ENCODE results near the gene BRCA1. TPM values are rescaled to one million over a fixed set of nuclear protein-coding genes. Genes with fewer than 3 reads are reported as not detected.
A peak's percentile ranks its signal among the peaks of the same experiment; 100 is the strongest.
"Not testable (repeated sequence)": the region's sequence is repeated elsewhere in the genome, so short reads cannot be mapped to it uniquely, and the experiment has no call there.

Gene BRCA1
- total RNA-seq, 4 donors from 2014 or later, result 14.4 to 31.9 (median 25.4) TPM

DNA sequence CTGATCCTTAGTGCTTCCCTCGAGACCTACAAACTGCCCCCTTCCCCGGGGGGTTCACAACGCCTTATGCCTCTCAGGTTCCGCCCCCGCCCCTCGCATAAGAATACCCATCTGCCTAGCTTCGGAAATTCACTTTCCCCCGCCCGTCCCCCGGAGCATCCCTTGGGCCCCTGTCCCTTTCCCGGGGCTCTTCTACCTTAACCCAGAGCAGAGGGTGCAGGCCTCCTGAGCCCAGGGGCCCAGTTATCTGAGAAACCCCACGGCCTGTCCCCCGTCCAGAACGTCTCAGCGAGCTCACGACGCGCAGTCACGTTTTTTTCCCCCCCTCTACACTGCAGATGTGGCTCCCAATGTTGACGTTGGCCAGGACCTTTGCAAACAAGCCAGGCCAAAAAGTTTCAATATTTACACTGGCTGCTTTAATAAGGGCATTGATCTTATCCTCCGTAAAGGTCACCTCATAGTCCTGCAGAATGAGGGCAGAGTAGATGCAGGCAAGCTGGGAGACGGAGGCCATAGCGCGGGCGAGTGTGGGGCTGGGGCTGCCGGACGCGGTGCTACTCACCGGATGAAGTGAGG is 44.5 kb upstream of the BRCA1 start:
- DNase-seq, result peak in 1 of 2 donors; percentile 19
- Histone ChIP-seq H3K36me3 (no peaks in the 10 kb centered on the region), H3K27ac (peak overlapping the region; percentile 31 to 98 (median 94)), H3K9me3 (no peaks in the 10 kb centered on the region), H3K4me3 (replicated peaks in 1 of 3) (peak overlapping the region; percentile 21 to 46 (median 44)), H3K27me3 (no peaks in the 10 kb centered on the region), H3K4me1 (peaks cover 23 to 39% of the 10 kb centered on the region in 2 donors)
- 0 to 2% methylated on average over 27 to 29 of the region's 29 CpGs for WGBS, 2 donors
- intact Hi-C loops (cut with DNase I), result loop anchor here (5.0 to 10.0 kb wide), 3 partner anchors 42 to 145 kb away; partner anchors contain the start of genes BRCA1 and RND2
- TF ChIP-seq, protein P1, sequence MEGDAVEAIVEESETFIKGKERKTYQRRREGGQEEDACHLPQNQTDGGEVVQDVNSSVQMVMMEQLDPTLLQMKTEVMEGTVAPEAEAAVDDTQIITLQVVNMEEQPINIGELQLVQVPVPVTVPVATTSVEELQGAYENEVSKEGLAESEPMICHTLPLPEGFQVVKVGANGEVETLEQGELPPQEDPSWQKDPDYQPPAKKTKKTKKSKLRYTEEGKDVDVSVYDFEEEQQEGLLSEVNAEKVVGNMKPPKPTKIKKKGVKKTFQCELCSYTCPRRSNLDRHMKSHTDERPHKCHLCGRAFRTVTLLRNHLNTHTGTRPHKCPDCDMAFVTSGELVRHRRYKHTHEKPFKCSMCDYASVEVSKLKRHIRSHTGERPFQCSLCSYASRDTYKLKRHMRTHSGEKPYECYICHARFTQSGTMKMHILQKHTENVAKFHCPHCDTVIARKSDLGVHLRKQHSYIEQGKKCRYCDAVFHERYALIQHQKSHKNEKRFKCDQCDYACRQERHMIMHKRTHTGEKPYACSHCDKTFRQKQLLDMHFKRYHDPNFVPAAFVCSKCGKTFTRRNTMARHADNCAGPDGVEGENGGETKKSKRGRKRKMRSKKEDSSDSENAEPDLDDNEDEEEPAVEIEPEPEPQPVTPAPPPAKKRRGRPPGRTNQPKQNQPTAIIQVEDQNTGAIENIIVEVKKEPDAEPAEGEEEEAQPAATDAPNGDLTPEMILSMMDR (IDR thresholded peaks at IDR 0.05), result no peak
- TF ChIP-seq POLR2A (IDR thresholded peaks at IDR 0.05), result no peak

DNA sequence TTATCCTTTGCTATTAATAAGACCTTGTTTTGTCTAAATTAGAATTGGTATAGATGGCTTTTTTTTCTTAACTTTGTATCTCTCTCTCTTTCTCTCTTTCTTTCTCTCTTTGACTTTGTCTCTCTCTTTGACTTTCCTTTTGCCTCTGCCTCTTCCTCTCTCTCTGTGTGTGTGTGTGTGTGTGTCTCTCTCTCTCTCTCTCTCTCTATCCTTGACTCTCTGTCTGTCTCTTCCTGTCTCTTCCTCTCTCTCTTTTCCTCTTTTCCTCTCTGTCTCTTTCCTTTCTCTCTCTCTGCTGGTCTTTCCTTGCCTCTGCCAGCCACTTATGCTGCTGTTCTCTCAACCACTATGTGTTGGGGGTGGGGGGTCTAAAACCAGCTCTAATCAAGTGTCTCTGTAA is 40.8 kb upstream of the BRCA1 start:
- H3K36me3 ChIP-seq; H3K27me3 ChIP-seq; H3K9me3 ChIP-seq; DNase-seq; H3K27ac ChIP-seq; H3K4me3 ChIP-seq (replicated peaks in 1 of 3): not testable (repeated sequence)
- H3K4me1 ChIP-seq, result peaks cover 11 to 14% of the 10 kb centered on the region in 2 donors
- intact Hi-C loops (cut with DNase I), result loop anchor here (5.0 kb wide), 2 partner anchors 39 to 139 kb away; partner anchors contain the start of genes BRCA1 and RND2

DNA sequence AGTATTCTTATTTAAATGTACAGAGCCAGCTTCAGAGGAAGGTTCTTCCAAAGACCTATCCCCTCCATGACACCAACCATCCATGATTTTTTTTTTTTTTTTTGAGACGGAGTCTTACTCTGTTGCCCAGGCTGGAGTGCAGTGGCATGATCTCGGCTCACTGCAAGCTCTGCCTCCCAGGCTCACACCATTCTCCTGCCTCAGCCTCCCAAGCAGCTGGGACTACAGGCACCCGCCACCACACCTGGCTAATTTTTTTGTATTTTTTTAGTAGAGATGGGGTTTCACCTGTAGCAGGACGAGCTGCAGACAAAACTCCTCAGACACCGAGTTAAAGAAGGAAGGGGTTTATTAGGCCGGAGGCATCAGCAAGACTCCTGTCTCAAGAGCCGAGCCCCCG is 34.8 kb upstream of the BRCA1 start:
- H3K4me3 ChIP-seq (replicated peaks in 1 of 3), result not testable (repeated sequence)

DNA sequence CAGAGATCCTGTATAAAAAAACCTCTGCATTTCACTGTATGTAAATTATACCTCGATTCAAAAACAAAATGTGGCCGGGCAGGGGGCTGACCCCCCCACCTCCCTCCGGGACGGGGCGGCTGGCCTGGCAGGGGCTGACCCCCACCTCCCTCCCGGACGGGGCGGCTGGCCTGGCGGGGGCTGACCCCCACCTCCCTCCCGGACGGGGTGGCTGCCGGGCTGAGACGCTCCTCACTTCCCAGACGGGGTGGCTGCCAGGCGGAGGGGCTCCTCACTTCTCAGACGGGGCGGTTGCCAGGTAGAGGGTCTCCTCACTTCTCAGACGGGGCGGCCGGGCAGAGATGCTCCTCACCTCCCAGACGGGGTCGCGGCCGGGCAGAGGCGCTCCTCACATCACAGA is 34.1 kb upstream of the BRCA1 start:
- WGBS, 2 donors, result 88 to 91% methylated on average over 12 to 13 of the region's 25 CpGs
- H3K36me3 ChIP-seq; H3K4me1 ChIP-seq; DNase-seq; H3K9me3 ChIP-seq; H3K27ac ChIP-seq; H3K27me3 ChIP-seq; H3K4me3 ChIP-seq (replicated peaks in 1 of 3); intact Hi-C loops (cut with DNase I): not testable (repeated sequence)

More for the DNA sequence above, 34.8 kb upstream of the BRCA1 start:
- H3K36me3 ChIP-seq; H3K27ac ChIP-seq; H3K4me1 ChIP-seq; H3K27me3 ChIP-seq; intact Hi-C loops (cut with DNase I); DNase-seq; H3K9me3 ChIP-seq: not testable (repeated sequence)
- 91 to 96% methylated on average over 8 of the region's 8 CpGs for WGBS, 2 donors

DNA sequence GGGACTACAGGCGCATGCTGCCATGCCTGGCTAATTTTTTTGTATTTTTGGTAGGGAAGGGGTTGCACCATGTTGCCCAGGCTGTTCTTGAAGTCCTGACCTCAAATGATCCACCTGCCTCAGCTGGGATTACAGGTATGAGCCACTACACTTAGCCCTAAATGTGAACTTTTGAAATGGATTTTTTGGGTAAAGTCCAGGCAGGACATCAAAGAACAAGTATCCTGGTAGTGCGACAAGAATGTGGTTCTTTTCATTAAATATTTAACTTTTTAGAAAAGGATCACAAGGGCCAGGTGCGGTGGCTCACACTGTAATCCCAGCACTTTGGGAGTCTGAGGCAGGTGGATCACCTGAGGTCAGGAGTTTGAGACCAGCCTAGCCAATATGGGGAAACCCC is 30.5 kb upstream of the BRCA1 start:
- Histone ChIP-seq H3K27me3 (no peaks in the 10 kb centered on the region), H3K27ac (no peak overlapping the region), H3K4me1 (no peaks in the 10 kb centered on the region), H3K4me3 (replicated peaks in 1 of 3) (no peak overlapping the region), H3K36me3 (peaks cover 0 to 4% of the 10 kb centered on the region in 2 donors), H3K9me3 (no peaks in the 10 kb centered on the region)
- intact Hi-C loops (cut with DNase I), result no loop called here
- no peak for DNase-seq
- TF ChIP-seq, protein P1 (IDR thresholded peaks at IDR 0.05), result no peak
- no peak for TF ChIP-seq POLR2A (IDR thresholded peaks at IDR 0.05)
- 95 to 100% methylated on average over 3 of the region's 3 CpGs for WGBS, 2 donors

DNA sequence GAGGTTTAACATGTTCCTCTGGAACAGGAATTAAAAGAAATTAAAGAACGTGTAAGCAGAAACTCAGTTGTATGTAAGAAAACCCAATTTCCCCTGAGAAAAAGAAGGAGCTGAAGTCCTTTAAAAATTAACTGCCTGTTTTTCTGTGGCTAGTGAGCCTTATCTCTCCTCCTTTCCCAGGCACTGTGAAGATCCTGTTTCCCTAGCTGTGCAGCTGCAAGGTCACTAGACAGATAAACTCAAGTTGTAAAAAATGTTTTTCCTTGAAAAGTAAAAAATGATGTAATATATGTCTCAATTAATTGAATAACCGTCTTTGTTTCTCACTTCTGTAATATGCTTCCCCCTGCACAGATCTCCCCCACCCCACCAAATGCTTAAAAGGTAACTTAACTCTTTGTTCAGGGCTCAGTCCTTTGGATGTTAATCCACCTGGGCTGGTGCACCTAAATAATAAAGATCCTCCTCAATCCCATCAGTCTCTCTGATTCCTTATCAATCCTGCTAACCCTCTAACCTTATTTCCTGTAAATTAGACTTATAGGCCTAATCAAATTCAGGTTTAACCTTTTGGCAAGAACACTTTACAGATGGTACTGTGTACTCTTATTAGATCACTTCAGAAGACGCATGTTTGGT is 28.2 kb upstream of the BRCA1 start:
- H3K27me3 ChIP-seq; intact Hi-C loops (cut with DNase I); H3K4me3 ChIP-seq (replicated peaks in 1 of 3); H3K4me1 ChIP-seq; DNase-seq; H3K9me3 ChIP-seq; H3K27ac ChIP-seq; H3K36me3 ChIP-seq: not testable (repeated sequence)
- 86 to 95% methylated on average over 3 of the region's 3 CpGs for WGBS, 2 donors

DNA sequence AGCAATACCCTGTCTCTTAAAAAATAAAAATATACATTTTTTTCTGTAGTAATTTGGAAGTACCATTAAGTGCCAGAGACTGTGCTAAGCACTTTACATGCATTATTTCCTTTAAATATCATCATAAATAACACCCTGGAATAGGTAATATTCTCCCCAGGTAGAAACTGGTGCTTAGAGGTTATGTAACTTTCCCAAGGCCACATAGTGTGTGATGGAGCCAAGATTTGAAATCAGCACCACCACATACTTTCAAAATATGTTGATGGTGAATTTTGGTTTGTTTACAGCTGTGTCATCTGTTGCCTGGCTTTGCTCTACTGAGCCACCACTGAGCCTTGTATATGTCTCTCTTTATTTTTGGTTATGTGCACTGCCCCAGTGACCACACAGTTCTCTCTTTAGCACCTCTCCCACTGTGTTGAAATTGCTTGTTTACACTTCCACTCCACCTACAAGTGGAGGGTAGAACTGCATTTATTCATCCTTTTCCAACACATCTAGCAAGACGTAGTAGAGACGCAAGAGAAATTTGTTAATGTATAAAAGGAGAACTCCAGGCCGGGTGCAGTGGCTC is 26.8 kb upstream of the BRCA1 start:
- no peaks in the 10 kb centered on the region for H3K4me1 ChIP-seq
- H3K4me3 ChIP-seq (replicated peaks in 1 of 3), result no peak overlapping the region
- TF ChIP-seq, protein P1 (IDR thresholded peaks at IDR 0.05), result no peak
- TF ChIP-seq POLR2A (IDR thresholded peaks at IDR 0.05), result no peak
- no peak for DNase-seq
- H3K27me3 ChIP-seq, result no peaks in the 10 kb centered on the region
- H3K36me3 ChIP-seq, result no peaks in the 10 kb centered on the region
- intact Hi-C loops (cut with DNase I), result no loop called here
- H3K27ac ChIP-seq, result no peak overlapping the region
- 95 to 96% methylated on average over 3 of the region's 3 CpGs for WGBS, 2 donors
- H3K9me3 ChIP-seq, result no peaks in the 10 kb centered on the region

Data from thyroid gland (tissue), 4 donors.